ENCODE data around the gene FBXL15.

FBXL15 gene

DNA sequence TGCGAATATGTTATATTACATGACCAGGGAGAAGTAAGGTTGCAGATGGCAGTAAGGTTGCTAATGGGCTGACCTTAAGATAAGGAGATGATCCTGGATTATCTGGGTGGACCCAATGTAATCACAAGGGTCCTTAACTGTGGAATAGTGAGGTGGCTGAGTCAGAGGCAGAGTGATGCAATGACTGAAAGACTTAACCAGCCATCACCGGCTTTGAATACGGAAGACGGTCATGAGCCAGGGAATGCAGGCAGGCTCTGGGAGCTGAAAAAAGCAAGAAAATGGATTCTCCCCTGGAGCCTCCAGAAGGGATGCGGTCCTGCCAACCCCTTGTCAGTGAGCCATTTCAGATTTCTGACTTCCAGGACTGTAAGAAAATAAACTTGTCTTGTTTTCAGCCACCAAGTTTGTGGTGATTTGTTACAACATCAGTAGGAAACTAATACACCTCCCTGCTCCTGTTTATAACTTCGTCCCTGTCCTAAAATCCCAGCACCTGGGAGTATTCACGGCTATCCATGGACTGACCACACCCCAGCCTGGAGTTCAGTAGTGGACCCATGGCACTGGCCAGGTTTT lies 35.3 kb downstream of the FBXL15 start:
- DNase-seq: no peak

DNA sequence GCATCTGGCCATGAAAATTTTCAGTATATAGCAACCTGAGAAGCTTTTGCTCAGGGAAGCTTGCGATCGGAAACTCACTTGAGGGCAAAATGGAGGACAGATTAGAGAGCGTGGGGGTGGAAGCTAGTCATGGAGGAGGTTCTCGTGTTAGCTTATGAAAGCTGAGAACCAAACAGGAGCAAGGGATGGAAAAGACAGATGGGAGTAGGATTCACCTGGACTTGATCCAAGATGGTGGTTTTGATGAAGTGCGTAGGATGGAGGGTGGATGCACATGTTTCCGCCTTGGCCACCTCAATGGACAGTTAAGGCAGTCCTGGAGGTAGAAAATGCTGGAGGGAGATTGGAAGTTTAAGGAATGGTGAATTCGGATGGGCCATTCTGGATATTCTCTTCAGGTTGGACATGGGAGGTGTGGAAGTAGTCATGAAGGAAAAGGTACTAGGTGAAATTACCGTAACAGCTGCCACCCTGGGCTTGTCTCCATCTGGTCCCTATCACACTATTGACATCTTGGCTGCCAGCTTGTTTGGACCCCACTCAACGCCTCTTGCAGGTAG lies 37.0 kb downstream of the FBXL15 start:
- no peak for DNase-seq

- DNase-seq: no peak
These were observed 38.0 kb downstream of the FBXL15 start for GRCh38 chr10:102458656-102459055.

DNA sequence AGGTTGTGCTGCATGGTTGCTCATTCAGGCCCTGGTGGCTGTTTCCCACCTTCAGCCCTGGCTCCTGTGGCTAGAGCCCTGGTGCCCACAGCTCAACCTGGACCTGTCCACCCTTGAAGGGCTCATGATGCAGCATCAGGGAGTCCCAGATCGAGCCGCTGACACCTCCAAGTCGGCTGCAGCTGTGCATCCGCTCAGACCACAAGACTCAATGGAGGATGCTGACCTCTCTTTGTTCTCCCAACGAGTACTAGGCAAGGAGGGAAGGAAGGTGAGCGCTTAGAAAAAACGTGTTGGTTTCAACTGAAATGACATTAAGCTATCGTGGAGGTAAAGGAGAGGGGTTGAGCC lies 40.2 kb downstream of the FBXL15 start:
- peak; percentile 78 for DNase-seq

DNA sequence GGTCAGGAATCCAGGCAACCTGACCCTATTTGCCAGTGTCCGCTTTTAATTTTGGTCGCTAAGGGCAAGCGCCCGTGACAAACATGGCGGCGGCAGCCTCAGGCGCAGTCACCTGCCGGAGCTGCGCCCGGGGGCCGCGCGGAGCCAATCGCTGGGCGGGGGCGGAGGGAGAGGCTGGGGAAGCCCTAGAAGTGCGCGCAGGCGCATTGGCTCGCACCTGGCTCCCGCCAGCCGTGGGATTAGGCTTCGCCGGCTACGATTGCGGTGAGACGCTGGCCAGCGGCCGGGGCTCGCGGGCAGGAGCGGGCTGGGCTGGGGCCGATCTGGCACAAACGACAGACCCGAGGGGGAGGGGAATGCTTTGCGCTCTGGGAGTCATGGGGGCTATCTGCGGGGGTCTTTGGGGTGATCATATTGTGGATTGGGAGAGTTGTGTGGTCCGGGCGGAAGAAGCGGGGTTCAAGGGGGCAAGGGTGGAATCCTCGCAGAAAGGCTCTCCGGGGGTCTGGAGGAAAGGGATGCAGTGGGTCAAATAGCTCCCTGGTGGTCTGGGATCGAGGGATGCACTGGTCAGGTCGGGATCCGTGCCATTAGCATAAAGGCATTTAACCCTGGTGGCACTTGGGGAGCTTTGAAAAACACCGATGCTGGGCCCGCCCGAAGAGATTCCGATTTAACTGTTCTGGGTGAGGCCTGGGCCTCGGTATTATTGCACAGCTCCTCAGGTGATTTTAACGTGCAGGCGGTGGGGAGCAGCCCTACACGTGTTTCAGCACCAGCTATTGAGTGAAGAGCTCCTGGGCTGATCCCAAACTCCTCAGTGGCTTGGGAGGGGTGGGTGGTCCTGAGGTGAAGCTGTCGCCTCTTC lies 40.8 kb downstream of the FBXL15 start:
- DNase-seq: peak; percentile 80

GRCh38 chr10:102462512-102463054 lies 41.9 kb downstream of the FBXL15 start:
- no peak for DNase-seq

- DNase-seq: no peak
These were observed 43.3 kb downstream of the FBXL15 start for GRCh38 chr10:102463983-102464382.

DNA sequence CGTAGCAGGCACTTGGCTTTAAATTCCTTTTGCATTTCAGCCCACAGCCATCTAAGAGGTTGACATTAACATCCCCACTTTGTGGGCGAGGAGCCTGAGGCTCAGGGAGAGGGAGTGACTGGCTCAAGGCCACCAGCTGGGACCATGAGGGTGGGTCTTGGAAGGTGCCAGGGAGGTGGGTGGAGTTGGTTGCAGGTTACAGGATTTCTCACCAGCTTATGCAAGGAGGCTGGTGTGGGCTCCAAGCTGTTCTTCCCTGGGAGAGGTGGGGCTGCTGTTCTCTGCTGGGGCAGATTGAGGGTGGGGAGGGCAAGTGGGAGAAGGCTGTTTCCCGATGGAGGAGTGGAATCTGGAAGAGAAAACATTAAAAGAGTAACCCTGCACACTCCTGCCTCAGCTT lies 44.8 kb downstream of the FBXL15 start:
- DNase-seq: no peak

DNA sequence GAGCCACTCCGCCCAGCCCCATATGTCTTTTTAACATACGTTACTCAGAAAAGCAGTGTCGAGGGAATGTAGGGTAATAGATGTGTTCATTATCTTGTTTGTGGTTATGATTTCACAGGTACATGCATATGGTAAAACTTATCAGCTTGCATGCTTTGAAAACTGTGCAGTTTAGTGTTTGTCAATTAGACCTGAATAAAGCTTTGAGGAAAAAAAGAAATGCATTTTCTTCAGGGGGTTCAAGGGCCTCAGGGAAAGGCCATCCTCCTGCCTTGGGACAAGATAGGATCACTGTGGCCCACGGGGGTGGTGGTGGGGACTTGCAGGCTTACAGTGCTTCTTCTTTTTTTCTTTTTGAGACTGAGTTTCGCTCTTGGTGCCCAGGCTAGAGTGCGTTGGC lies 46.7 kb downstream of the FBXL15 start:
- no peak for DNase-seq

GRCh38 chr10:102467971-102468438 lies 47.4 kb downstream of the FBXL15 start:
- no peak for DNase-seq

- no peak for DNase-seq
These were observed 48.0 kb downstream of the FBXL15 start for GRCh38 chr10:102468683-102469082.

DNA sequence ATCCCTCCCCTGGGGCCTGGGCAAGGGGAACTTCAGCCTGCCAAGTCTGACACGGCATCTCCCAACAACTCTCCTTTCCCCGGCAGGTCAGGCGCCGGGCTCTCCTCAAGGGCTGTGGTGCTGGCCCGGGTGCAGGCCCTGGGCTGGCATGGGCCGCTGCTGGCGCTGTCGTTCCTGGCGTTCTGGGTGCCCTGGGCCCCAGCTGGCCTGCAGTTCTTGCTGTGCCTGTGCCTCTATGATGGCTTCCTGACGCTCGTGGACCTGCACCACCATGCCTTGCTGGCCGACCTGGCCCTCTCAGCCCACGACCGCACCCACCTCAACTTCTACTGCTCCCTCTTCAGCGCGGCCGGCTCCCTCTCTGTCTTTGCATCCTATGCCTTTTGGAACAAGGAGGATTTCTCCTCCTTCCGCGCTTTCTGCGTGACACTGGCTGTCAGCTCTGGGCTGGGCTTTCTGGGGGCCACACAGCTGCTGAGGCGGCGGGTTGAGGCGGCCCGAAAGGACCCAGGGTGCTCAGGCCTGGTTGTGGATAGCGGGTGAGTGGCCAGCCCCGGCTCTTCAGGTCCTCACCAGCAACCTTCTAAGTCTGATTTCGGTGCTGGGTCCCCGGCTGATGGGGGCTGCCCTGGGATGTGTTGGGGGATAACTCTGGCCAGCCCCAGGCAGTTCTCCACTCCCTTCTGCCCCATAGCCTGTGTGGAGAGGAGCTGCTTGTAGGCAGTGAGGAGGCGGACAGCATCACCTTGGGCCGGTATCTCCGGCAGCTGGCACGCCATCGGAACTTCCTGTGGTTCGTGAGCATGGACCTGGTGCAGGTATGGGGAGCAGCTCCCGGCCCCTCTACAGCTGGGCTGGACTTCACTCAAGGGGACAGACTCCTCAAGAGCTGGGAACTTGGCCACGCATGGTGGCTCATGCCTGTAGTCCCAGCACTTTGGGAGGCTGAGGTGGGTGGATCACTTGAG lies 50.2 kb downstream of the FBXL15 start:
- no peak for DNase-seq

Data from right kidney (tissue), 1 donor.